Astrocyte of the cerebellum (primary cell): ENCODE data around the gene TBC1D17.

Experiments
- DNase-seq: peaks from one replicate; pipeline ENCODE4 v3.0.0-alpha.2; 2011; ENCODE audit warnings: low read depth
- H3K4me3 ChIP-seq: 2 replicates; pipeline ENCODE4 v1.5.1; 2011; ENCODE audit warnings: mild to moderate bottlenecking, low read depth, low read length, moderate library complexity
- CTCF ChIP-seq: IDR thresholded peaks from 2 replicates; pipeline ENCODE4 v1.5.1; 2012; ENCODE audit warnings: low read length, low read depth, moderate library complexity, mild to moderate bottlenecking; ENCODE audit errors: missing control alignments
- in situ Hi-C: cut with HindIII; loops from 2 replicates; pipeline ENCODE4 v1.10.0; 2017; ENCODE audit warnings: low sequenced_read_pairs

TBC1D17 gene

GRCh38 chr19:49855676-49856573, 21.6 kb upstream of the TBC1D17 start:
- no peak for DNase-seq
- no peak overlapping the region for H3K4me3 ChIP-seq
- no peak for TF ChIP-seq CTCF
- in situ Hi-C loops: no loop called here

GRCh38 chr19:49856574-49857021, 20.9 kb upstream of the TBC1D17 start:
- in situ Hi-C loops: no loop called here
- TF ChIP-seq CTCF: no peak
- no peak overlapping the region for H3K4me3 ChIP-seq
- no peak for DNase-seq

GRCh38 chr19:49857061-49857837, 20.3 kb upstream of the TBC1D17 start:
- no peak overlapping the region for H3K4me3 ChIP-seq
- in situ Hi-C loops: no loop called here
- DNase-seq: no peak
- TF ChIP-seq CTCF: no peak

GRCh38 chr19:49857838-49858087, 19.7 kb upstream of the TBC1D17 start:
- H3K4me3 ChIP-seq: no peak overlapping the region
- no peak for TF ChIP-seq CTCF
- DNase-seq: no peak
- in situ Hi-C loops: no loop called here

GRCh38 chr19:49858088-49858985, 19.2 kb upstream of the TBC1D17 start:
- in situ Hi-C loops: no loop called here
- TF ChIP-seq CTCF: no peak
- no peak overlapping the region for H3K4me3 ChIP-seq
- DNase-seq: no peak

- no peak for TF ChIP-seq CTCF
- in situ Hi-C loops: no loop called here
- no peak overlapping the region for H3K4me3 ChIP-seq
- DNase-seq: no peak
Observed at GRCh38 chr19:49859682-49860335, 17.7 kb upstream of the TBC1D17 start.
